ENCODE results near the gene PLEKHH1.
"Not testable (repeated sequence)": the region's sequence is repeated elsewhere in the genome, so short reads cannot be mapped to it uniquely, and the experiment has no call there.

Gene PLEKHH1

GRCh38 chr14:67589204-67589770 lies 56.2 kb downstream of the PLEKHH1 start:
- Histone ChIP-seq H3K4me3 (ENCODE audit: low read depth, low read length) (no peak overlapping the region), H3K4me1 (ENCODE audit: control insufficient read depth, insufficient read depth, low read length) (no peaks in the 10 kb centered on the region), H3K9me3 (ENCODE audit: control insufficient read depth, insufficient read depth, low read depth, low read length) (no peaks in the 10 kb centered on the region), H3K36me3 (ENCODE audit: control insufficient read depth in 2 of 2, insufficient read depth in 1 of 2, low read length in 2 of 2) (peaks cover 32 to 88% of the 10 kb centered on the region in 2 experiments), H3K27ac (ENCODE audit: extremely low read depth, low read depth, low read length) (no peak overlapping the region)
- ChIA-PET POLR2A (interaction anchor here (0.6 kb wide), 1 partner anchor 51 kb away, joined by 3 read pairs; no protein-coding TSS in a partner anchor), CTCF (interaction anchor here (0.9 to 1.8 kb wide), 3 partner anchors 11 to 62 kb away, joined by 4 to 9 read pairs (median 5); partner anchors contain the start of gene PIGH)
- TF ChIP-seq ZNF692 (tag by site-specific recombination; IDR thresholded peaks at IDR 0.05) (no peak), ZBTB10 (tag by site-specific recombination; IDR thresholded peaks at IDR 0.05) (no peak), TSHZ1 (tag by site-specific recombination; IDR thresholded peaks at IDR 0.05; ENCODE audit: borderline replicate concordance) (no peak), ZNF221 (tag by site-specific recombination; IDR thresholded peaks at IDR 0.05; ENCODE audit: borderline replicate concordance) (no peak), ZNF174 (tag by site-specific recombination; IDR thresholded peaks at IDR 0.05) (no peak), ZNF239 (tag by site-specific recombination; IDR thresholded peaks at IDR 0.05) (no peak), ZNF248 (tag by site-specific recombination; IDR thresholded peaks at IDR 0.05) (no peak), ZEB2 (tag by site-specific recombination; IDR thresholded peaks at IDR 0.05) (no peak), YY1 (tag by site-specific recombination; IDR thresholded peaks at IDR 0.05) (no peak), ZNF311 (tag by site-specific recombination; IDR thresholded peaks at IDR 0.05; ENCODE audit: borderline replicate concordance) (no peak), ZNF324 (tag by site-specific recombination; IDR thresholded peaks at IDR 0.05) (no peak)

GRCh38 chr14:67593650-67594049 lies 60.6 kb downstream of the PLEKHH1 start:
- CTCF ChIA-PET, result interaction anchor here (0.6 to 1.0 kb wide), 3 partner anchors 80 to 166 kb away, joined by 3 to 4 read pairs (median 3); no protein-coding TSS in a partner anchor
- POLR2A ChIA-PET; H3K27ac ChIP-seq (ENCODE audit: extremely low read depth, low read depth, low read length); H3K4me3 ChIP-seq (ENCODE audit: low read depth, low read length); H3K9me3 ChIP-seq (ENCODE audit: control insufficient read depth, insufficient read depth, low read depth, low read length); H3K4me1 ChIP-seq (ENCODE audit: control insufficient read depth, insufficient read depth, low read length): not testable (repeated sequence)
- peaks cover 25 to 46% of the 10 kb centered on the region in 2 experiments for H3K36me3 ChIP-seq (ENCODE audit: control insufficient read depth in 2 of 2, insufficient read depth in 1 of 2, low read length in 2 of 2)

- peaks cover 16 to 30% of the 10 kb centered on the region in 2 experiments for H3K36me3 ChIP-seq (ENCODE audit: control insufficient read depth in 2 of 2, insufficient read depth in 1 of 2, low read length in 2 of 2)
- no peak overlapping the region for H3K27ac ChIP-seq (ENCODE audit: extremely low read depth, low read depth, low read length)
- H3K9me3 ChIP-seq (ENCODE audit: control insufficient read depth, insufficient read depth, low read depth, low read length), result no peaks in the 10 kb centered on the region
- TF ChIP-seq ZNF776 (tag by site-specific recombination; IDR thresholded peaks at IDR 0.05; ENCODE audit: borderline replicate concordance) (no peak), ZNF335 (tag by site-specific recombination; conservative IDR thresholded peaks at IDR 0.05) (no peak), MZF1 (tag by site-specific recombination; IDR thresholded peaks at IDR 0.05; ENCODE audit: borderline replicate concordance) (no peak), ZNF513 (tag by site-specific recombination; IDR thresholded peaks at IDR 0.05) (no peak)
- no peaks in the 10 kb centered on the region for H3K4me1 ChIP-seq (ENCODE audit: control insufficient read depth, insufficient read depth, low read length)
- ChIA-PET CTCF (interaction anchor here (0.7 kb wide), 1 partner anchor 427 kb away, joined by 3 read pairs; no protein-coding TSS in a partner anchor), POLR2A (interaction anchor here (0.5 kb wide), 1 partner anchor 26 kb away, joined by 3 read pairs; no protein-coding TSS in a partner anchor)
- no peak overlapping the region for H3K4me3 ChIP-seq (ENCODE audit: low read depth, low read length)
Measured at GRCh38 chr14:67595392-67595791, 62.3 kb downstream of the PLEKHH1 start.
